IPS DF 6.9 (cell line): ENCODE results near the gene PCDHGA6.
"Not testable (repeated sequence)": the region's sequence is repeated elsewhere in the genome, so short reads cannot be mapped to it uniquely, and the experiment has no call there.

Experiments
- DNase-seq: peaks from one replicate; pipeline ENCODE4 v3.0.0-alpha.2; 2013; ENCODE audit warnings: low read depth, low spot score
- H3K27ac ChIP-seq: one replicate; pipeline ENCODE4 v1.5.1; 2013; ENCODE audit warnings: low read length, control low read depth
- H3K27me3 ChIP-seq: 2 replicates; pipeline ENCODE4 v1.6.1; 2013; ENCODE audit warnings: mild to moderate bottlenecking, low read length; ENCODE audit not compliant: control insufficient read depth, insufficient read depth
- H3K36me3 ChIP-seq: 2 replicates; pipeline ENCODE4 v1.6.1; 2013; ENCODE audit warnings: low read length; ENCODE audit not compliant: control insufficient read depth, insufficient read depth
- H3K4me1 ChIP-seq: 2 replicates; pipeline ENCODE4 v1.6.1; 2013; ENCODE audit warnings: low read length; ENCODE audit not compliant: control insufficient read depth, insufficient read depth
- H3K4me3 ChIP-seq: 2 replicates; pipeline ENCODE4 v1.5.1; 2013; ENCODE audit warnings: mild to moderate bottlenecking, low read length
- H3K9me3 ChIP-seq: 2 replicates; pipeline ENCODE4 v1.6.1; 2013; ENCODE audit warnings: low read length, inconsistent platforms; ENCODE audit not compliant: control insufficient read depth, insufficient read depth
- WGBS: extraction: QIAGEN DNeasy Blood & Tissue Kit; methylation state at CpG from one replicate; pipeline ENCODE4 v1.1.7; 2013; ENCODE audit warnings: mixed read lengths, missing lambda C conversion rate; ENCODE audit not compliant: insufficient read length, insufficient coverage; 5-methylcytosine and 5-hydroxymethylcytosine counted together

PCDHGA6 gene

GRCh38 chr5:141394401-141395187, 20.9 kb downstream of the PCDHGA6 start:
- not testable (repeated sequence) for H3K27ac ChIP-seq, DNase-seq, H3K9me3 ChIP-seq, H3K27me3 ChIP-seq, H3K36me3 ChIP-seq, H3K4me1 ChIP-seq, H3K4me3 ChIP-seq
- WGBS: no CpG with 5 or more reads among the region's 53 CpGs

GRCh38 chr5:141397756-141398551, 24.3 kb downstream of the PCDHGA6 start, which contains the start of gene PCDHGB5:
Gene PCDHGB5, plus strand, starts transcription at chr5:141397947. Its CDS starts 181 bp downstream, at chr5:141398128.
- H3K9me3 ChIP-seq, H3K36me3 ChIP-seq, H3K27ac ChIP-seq, DNase-seq, H3K4me3 ChIP-seq, H3K27me3 ChIP-seq, H3K4me1 ChIP-seq: not testable (repeated sequence)
- 100% methylated on average over 1 of the region's 43 CpGs for WGBS

- DNase-seq: no peak
- no peak overlapping the region for H3K4me3 ChIP-seq
- no CpG with 5 or more reads among the region's 15 CpGs for whole genome bisulfite sequencing
- no peaks in the 10 kb centered on the region for H3K4me1 ChIP-seq
- H3K27me3 ChIP-seq: no peaks in the 10 kb centered on the region
- H3K36me3 ChIP-seq: no peaks in the 10 kb centered on the region
- H3K27ac ChIP-seq: no peak overlapping the region
- H3K9me3 ChIP-seq: no peaks in the 10 kb centered on the region; the same call in 1 of the 2 replicates
These were observed 24.9 kb downstream of the PCDHGA6 start for GRCh38 chr5:141398608-141399007.

- H3K27ac ChIP-seq: no peak overlapping the region
- no peaks in the 10 kb centered on the region for H3K36me3 ChIP-seq
- no peak for DNase-seq
- no peak overlapping the region for H3K4me3 ChIP-seq
- no peaks in the 10 kb centered on the region for H3K27me3 ChIP-seq
- no peaks in the 10 kb centered on the region; the same call in 1 of the 2 replicates for H3K9me3 ChIP-seq
- no peaks in the 10 kb centered on the region for H3K4me1 ChIP-seq
- WGBS: no CpG with 5 or more reads among the region's 61 CpGs
These were observed 26.0 kb downstream of the PCDHGA6 start for GRCh38 chr5:141399555-141400258.

- Histone ChIP-seq H3K27ac (no peak within 1 kb of the TSS), H3K4me3 (no peak within 1 kb of the TSS), H3K27me3 (no peaks in the 10 kb centered on the region), H3K4me1 (no peaks in the 10 kb centered on the region), H3K36me3 (no peaks in the 10 kb centered on the region), H3K9me3 (no peaks in the 10 kb centered on the region; the same call in 1 of the 2 replicates)
- DNase-seq: no peak
- WGBS: no CpG with 5 or more reads among the region's 27 CpGs
These were observed 29.0 kb downstream of the PCDHGA6 start, which contains the start of gene PCDHGA9 for GRCh38 chr5:141402553-141403243. Gene PCDHGA9, plus strand, starts transcription at chr5:141402778. Its CDS starts 175 bp downstream, at chr5:141402953.

GRCh38 chr5:141403387-141403786, 29.7 kb downstream of the PCDHGA6 start:
- Histone ChIP-seq H3K4me3 (no peak overlapping the region), H3K36me3 (no peaks in the 10 kb centered on the region), H3K9me3 (no peaks in the 10 kb centered on the region; the same call in 1 of the 2 replicates), H3K27ac (no peak overlapping the region), H3K4me1 (no peaks in the 10 kb centered on the region), H3K27me3 (no peaks in the 10 kb centered on the region)
- DNase-seq: no peak
- no CpG with 5 or more reads among the region's 22 CpGs for WGBS

GRCh38 chr5:141407790-141408505, 34.3 kb downstream of the PCDHGA6 start, which contains the start of gene PCDHGB6:
Gene PCDHGB6, plus strand, starts transcription at chr5:141408021. Its CDS starts 182 bp downstream, at chr5:141408203.
- not testable (repeated sequence) for H3K27me3 ChIP-seq, H3K36me3 ChIP-seq, DNase-seq, H3K9me3 ChIP-seq, H3K4me1 ChIP-seq, H3K27ac ChIP-seq
- no CpG with 5 or more reads among the region's 51 CpGs for WGBS
- peak within 1 kb of the TSS; percentile 48; the same call in 1 of the 2 replicates for H3K4me3 ChIP-seq

GRCh38 chr5:141409598-141410306, 36.1 kb downstream of the PCDHGA6 start:
- Histone ChIP-seq H3K9me3 (no peaks in the 10 kb centered on the region), H3K27me3 (peaks cover 1% of the 10 kb centered on the region; the same call in 1 of the 2 replicates), H3K36me3 (peaks cover 3% of the 10 kb centered on the region; the same call in 1 of the 2 replicates), H3K4me3 (no peak overlapping the region), H3K27ac (no peak overlapping the region), H3K4me1 (no peaks in the 10 kb centered on the region)
- no peak for DNase-seq
- WGBS: no CpG with 5 or more reads among the region's 64 CpGs

GRCh38 chr5:141411575-141411974, 37.9 kb downstream of the PCDHGA6 start:
- DNase-seq: no peak
- H3K36me3 ChIP-seq: peaks cover 3% of the 10 kb centered on the region; the same call in 1 of the 2 replicates
- H3K27ac ChIP-seq: no peak overlapping the region
- no peaks in the 10 kb centered on the region for H3K4me1 ChIP-seq
- H3K27me3 ChIP-seq: peaks cover 1% of the 10 kb centered on the region; the same call in 1 of the 2 replicates
- no peaks in the 10 kb centered on the region for H3K9me3 ChIP-seq
- no peak overlapping the region for H3K4me3 ChIP-seq
- WGBS: no CpG with 5 or more reads among the region's 3 CpGs
